T-helper 17 cell (primary cell): ENCODE measurements around the gene CLSTN3. TPM values are rescaled to one million over a fixed set of nuclear protein-coding genes. Genes with fewer than 3 reads are reported as not detected.

Experiments used
- ATAC-seq: fragments of 150-1000 bp; cut with Tn5 transposase; 2 replicates; pipeline ENCODE4 v1.10.0; 2021; ENCODE audit warnings: mild to moderate bottlenecking, moderate library complexity
- DNase-seq, 3 donors: peaks; one replicate each; pipeline versions ENCODE4 v3.0.0 to v3.0.0-alpha.2; 2020 to 2021
- H3K9me3 ChIP-seq: one replicate; pipeline ENCODE4 v1.7.0; 2013; ENCODE audit warnings: low read length, mild to moderate bottlenecking; ENCODE audit not compliant: control insufficient read depth, poor library complexity, severe bottlenecking
- H3K27ac Mint-ChIP-seq: one replicate; pipeline ENCODE4 v1.8.0; 2022; ENCODE audit warnings: mild to moderate bottlenecking, moderate library complexity, mixed read lengths
- H3K27me3 Mint-ChIP-seq: one replicate; pipeline ENCODE4 v1.8.0; 2022; ENCODE audit warnings: mixed read lengths
- H3K36me3 Mint-ChIP-seq: one replicate; pipeline ENCODE4 v1.8.0; 2022; ENCODE audit warnings: low read depth, mixed read lengths
- H3K4me1 Mint-ChIP-seq: one replicate; pipeline ENCODE4 v1.8.0; 2022; ENCODE audit warnings: mild to moderate bottlenecking, mixed read lengths
- H3K4me3 Mint-ChIP-seq: one replicate; pipeline ENCODE4 v1.8.0; 2022; ENCODE audit warnings: mild to moderate bottlenecking, moderate library complexity, mixed read lengths
- total RNA-seq, 4 donors: library from RNA in 2 of 4; stranded (reverse) in 2 of 4; gene quantifications; one replicate each; pipeline ENCODE4 v1.2.3 and lab custom pipeline; 2022 to 2026

The CLSTN3 gene
- total RNA-seq (10 to 100 TPM; 45.8 to 62.6 TPM), total RNA-seq (lab: John Stamatoyannopoulos, UW) (55.3 to 56.7 reads per million in 2 donors)

GRCh38 chr12:7129872-7130691 is at the start of gene CLSTN3:
TSS of gene CLSTN3 (plus strand) at chr12:7130371. CDS start at chr12:7130649, 278 bp downstream.
- peaks cover 35% of the 10 kb centered on the region for H3K4me1 Mint-ChIP-seq
- peak within 1 kb of the TSS; percentile 98 for H3K4me3 Mint-ChIP-seq

GRCh38 chr12:7081037-7081436 is 49.1 kb upstream of the CLSTN3 start:
- Mint-ChIP-seq H3K27me3 (peaks cover 10% of the 10 kb centered on the region), H3K4me3 (no peak overlapping the region), H3K27ac (no peak overlapping the region), H3K36me3 (peaks cover 5% of the 10 kb centered on the region), H3K4me1 (peaks cover 5% of the 10 kb centered on the region)
- ATAC-seq (no peak), DNase-seq (no peak)
- H3K9me3 ChIP-seq = no peaks in the 10 kb centered on the region

More at GRCh38 chr12:7129872-7130691, at the start of gene CLSTN3:
- Mint-ChIP-seq H3K36me3 (peaks cover 2% of the 10 kb centered on the region), H3K27me3 (no peaks in the 10 kb centered on the region), H3K27ac (peak within 1 kb of the TSS; percentile 97)
- DNase-seq (peak; percentile 75 to 82 (median 82)), ATAC-seq (peak; percentile 91)
- H3K9me3 ChIP-seq = no peaks in the 10 kb centered on the region

- H3K27me3 Mint-ChIP-seq = no peaks in the 10 kb centered on the region
- H3K4me1 Mint-ChIP-seq = no peaks in the 10 kb centered on the region
- no peak for ATAC-seq
- H3K36me3 Mint-ChIP-seq = peaks cover 3% of the 10 kb centered on the region
- no peak overlapping the region for H3K4me3 Mint-ChIP-seq
- H3K27ac Mint-ChIP-seq = no peak overlapping the region
- DNase-seq = no peak
- no peaks in the 10 kb centered on the region for H3K9me3 ChIP-seq
These were observed 47.0 kb upstream of the CLSTN3 start for GRCh38 chr12:7083125-7083524.

GRCh38 chr12:7089196-7089871 is 40.8 kb upstream of the CLSTN3 start:
- no peak overlapping the region for H3K4me3 Mint-ChIP-seq
- H3K4me1 Mint-ChIP-seq = peaks cover 12% of the 10 kb centered on the region
- peaks cover 6% of the 10 kb centered on the region for H3K27me3 Mint-ChIP-seq

GRCh38 chr12:7090222-7090998 is 39.8 kb upstream of the CLSTN3 start:
- ATAC-seq = no peak
- H3K27ac Mint-ChIP-seq = no peak overlapping the region

More at GRCh38 chr12:7089196-7089871, 40.8 kb upstream of the CLSTN3 start:
- peak overlapping the region; percentile 57 for H3K27ac Mint-ChIP-seq
- H3K36me3 Mint-ChIP-seq = peaks cover 3% of the 10 kb centered on the region
- no peak for ATAC-seq
- no peak for DNase-seq
- no peaks in the 10 kb centered on the region for H3K9me3 ChIP-seq

GRCh38 chr12:7091171-7091570 is 39.0 kb upstream of the CLSTN3 start:
- H3K27ac Mint-ChIP-seq = no peak overlapping the region
- DNase-seq = no peak
- H3K4me1 Mint-ChIP-seq = peaks cover 12% of the 10 kb centered on the region
- peaks cover 6% of the 10 kb centered on the region for H3K27me3 Mint-ChIP-seq
- H3K4me3 Mint-ChIP-seq = no peak overlapping the region
- H3K9me3 ChIP-seq = no peaks in the 10 kb centered on the region
- no peak for ATAC-seq
- peaks cover 3% of the 10 kb centered on the region for H3K36me3 Mint-ChIP-seq

More at GRCh38 chr12:7090222-7090998, 39.8 kb upstream of the CLSTN3 start:
- H3K4me3 Mint-ChIP-seq = no peak overlapping the region
- H3K9me3 ChIP-seq = no peaks in the 10 kb centered on the region
- H3K27me3 Mint-ChIP-seq = peaks cover 6% of the 10 kb centered on the region
- DNase-seq = no peak
- peaks cover 3% of the 10 kb centered on the region for H3K36me3 Mint-ChIP-seq
- peaks cover 12% of the 10 kb centered on the region for H3K4me1 Mint-ChIP-seq

- H3K9me3 ChIP-seq = no peaks in the 10 kb centered on the region
- Mint-ChIP-seq H3K4me3 (peak overlapping the region; percentile 87), H3K36me3 (peaks cover 3% of the 10 kb centered on the region), H3K27me3 (peaks cover 6% of the 10 kb centered on the region), H3K4me1 (peaks cover 12% of the 10 kb centered on the region), H3K27ac (peak overlapping the region; percentile 34)
- DNase-seq (no peak), ATAC-seq (no peak)
These were observed 38.4 kb upstream of the CLSTN3 start for GRCh38 chr12:7091660-7092228.

GRCh38 chr12:7092229-7092985 is 37.8 kb upstream of the CLSTN3 start, which contains the start of gene C1R:
TSS of gene C1R (minus strand) at chr12:7092445. CDS start at chr12:7092388, 57 bp downstream.
- ATAC-seq (peak; percentile 81), DNase-seq (peak; percentile 45 to 62 (median 48))
- peaks cover 3% of the 10 kb centered on the region for H3K36me3 Mint-ChIP-seq
- no peaks in the 10 kb centered on the region for H3K9me3 ChIP-seq
- H3K4me3 Mint-ChIP-seq = peak within 1 kb of the TSS; percentile 87
- peaks cover 12% of the 10 kb centered on the region for H3K4me1 Mint-ChIP-seq
- peak within 1 kb of the TSS; percentile 34 for H3K27ac Mint-ChIP-seq
- H3K27me3 Mint-ChIP-seq = peaks cover 6% of the 10 kb centered on the region

GRCh38 chr12:7092986-7093460 is 37.1 kb upstream of the CLSTN3 start:
- peaks cover 12% of the 10 kb centered on the region for H3K4me1 Mint-ChIP-seq
- no peaks in the 10 kb centered on the region for H3K9me3 ChIP-seq
- peaks cover 6% of the 10 kb centered on the region for H3K27me3 Mint-ChIP-seq
- peak overlapping the region; percentile 34 for H3K27ac Mint-ChIP-seq
- peaks cover 3% of the 10 kb centered on the region for H3K36me3 Mint-ChIP-seq
- no peak for DNase-seq
- H3K4me3 Mint-ChIP-seq = peak overlapping the region; percentile 45
- no peak for ATAC-seq

- Mint-ChIP-seq H3K27me3 (peaks cover 6% of the 10 kb centered on the region), H3K27ac (no peak overlapping the region)
These were observed 36.7 kb upstream of the CLSTN3 start for GRCh38 chr12:7093486-7093885.

GRCh38 chr12:7093892-7094291 is 36.3 kb upstream of the CLSTN3 start:
- H3K27ac Mint-ChIP-seq = no peak overlapping the region
- H3K4me1 Mint-ChIP-seq = peaks cover 12% of the 10 kb centered on the region
- ATAC-seq (no peak), DNase-seq (no peak)
- H3K4me3 Mint-ChIP-seq = no peak overlapping the region
- no peaks in the 10 kb centered on the region for H3K9me3 ChIP-seq
- H3K36me3 Mint-ChIP-seq = peaks cover 3% of the 10 kb centered on the region
- H3K27me3 Mint-ChIP-seq = peaks cover 6% of the 10 kb centered on the region

More at GRCh38 chr12:7093486-7093885, 36.7 kb upstream of the CLSTN3 start:
- peaks cover 3% of the 10 kb centered on the region for H3K36me3 Mint-ChIP-seq
- H3K4me3 Mint-ChIP-seq = no peak overlapping the region
- peaks cover 12% of the 10 kb centered on the region for H3K4me1 Mint-ChIP-seq
- ATAC-seq (no peak), DNase-seq (no peak)
- H3K9me3 ChIP-seq = no peaks in the 10 kb centered on the region
